ENCODE results near the gene SCAMP4.
"Not testable (repeated sequence)": the region's sequence is repeated elsewhere in the genome, so short reads cannot be mapped to it uniquely, and the experiment has no call there.

SCAMP4 gene

GRCh38 chr19:1880611-1881392 lies 24.4 kb upstream of the SCAMP4 start:
- no peak overlapping the region for H3K27ac ChIP-seq (ENCODE audit: low read depth, low read length)
- H3K27me3 ChIP-seq (ENCODE audit: low read length) = no peaks in the 10 kb centered on the region
- no peak overlapping the region for H3K9ac ChIP-seq (ENCODE audit: low read length)
- H3K9me3 ChIP-seq (ENCODE audit: insufficient read depth, low read length) = no peaks in the 10 kb centered on the region
- peaks cover 7% of the 10 kb centered on the region; the same call in 1 of the 2 replicates for H4K20me1 ChIP-seq (ENCODE audit: low read depth, low read length)
- H3K4me3 ChIP-seq (ENCODE audit: insufficient read depth, low read length, poor library complexity, severe bottlenecking) = no peak overlapping the region
- H3F3A ChIP-seq (ENCODE audit: insufficient read depth) = no peaks in the 10 kb centered on the region
- no peaks in the 10 kb centered on the region for H3K9me2 ChIP-seq (replicated peaks; ENCODE audit: insufficient read depth, low read length)
- no peak overlapping the region for H2AFZ ChIP-seq (ENCODE audit: low read depth, low read length, severe bottlenecking)
- H3K36me3 ChIP-seq (ENCODE audit: low read length) = no peaks in the 10 kb centered on the region
- TF ChIP-seq CTCF (IDR thresholded peaks at IDR 0.05; ENCODE audit: insufficient read depth, low read length, poor library complexity, severe bottlenecking) = no peak
- TF ChIP-seq EZH2phosphoT487 (conservative IDR thresholded peaks at IDR 0.05; ENCODE audit: low read length) = no peak
- no peak overlapping the region for H3K4me2 ChIP-seq (ENCODE audit: low read depth, low read length, poor library complexity, severe bottlenecking)
- H3K79me2 ChIP-seq (ENCODE audit: insufficient read depth, low read length) = peaks cover 20% of the 10 kb centered on the region

- not testable (repeated sequence) for H3K4me2 ChIP-seq (ENCODE audit: low read depth, low read length, poor library complexity, severe bottlenecking); H3K27me3 ChIP-seq (ENCODE audit: low read length); H2AFZ ChIP-seq (ENCODE audit: low read depth, low read length, severe bottlenecking); H3K36me3 ChIP-seq (ENCODE audit: low read length); H3K4me3 ChIP-seq (ENCODE audit: insufficient read depth, low read length, poor library complexity, severe bottlenecking); H3K27ac ChIP-seq (ENCODE audit: low read depth, low read length); H3K9me3 ChIP-seq (ENCODE audit: insufficient read depth, low read length); H3K9ac ChIP-seq (ENCODE audit: low read length); H4K20me1 ChIP-seq (ENCODE audit: low read depth, low read length); H3F3A ChIP-seq (ENCODE audit: insufficient read depth); H3K9me2 ChIP-seq (replicated peaks; ENCODE audit: insufficient read depth, low read length)
- peaks cover 19% of the 10 kb centered on the region for H3K79me2 ChIP-seq (ENCODE audit: insufficient read depth, low read length)
Observed at GRCh38 chr19:1881393-1882088, 23.7 kb upstream of the SCAMP4 start.

- Histone ChIP-seq H3F3A (ENCODE audit: insufficient read depth) (peaks cover 3% of the 10 kb centered on the region; the same call in 1 of the 2 replicates), H3K79me2 (ENCODE audit: insufficient read depth, low read length) (peaks cover 19% of the 10 kb centered on the region), H3K27me3 (ENCODE audit: low read length) (no peaks in the 10 kb centered on the region), H3K9me3 (ENCODE audit: insufficient read depth, low read length) (no peaks in the 10 kb centered on the region), H3K9ac (ENCODE audit: low read length) (no peak overlapping the region), H3K36me3 (ENCODE audit: low read length) (no peaks in the 10 kb centered on the region), H3K27ac (ENCODE audit: low read depth, low read length) (no peak overlapping the region), H2AFZ (ENCODE audit: low read depth, low read length, severe bottlenecking) (no peak overlapping the region), H4K20me1 (ENCODE audit: low read depth, low read length) (peaks cover 7% of the 10 kb centered on the region; the same call in 1 of the 2 replicates), H3K4me3 (ENCODE audit: insufficient read depth, low read length, poor library complexity, severe bottlenecking) (no peak overlapping the region), H3K9me2 (replicated peaks; ENCODE audit: insufficient read depth, low read length) (no peaks in the 10 kb centered on the region), H3K4me2 (ENCODE audit: low read depth, low read length, poor library complexity, severe bottlenecking) (no peak overlapping the region)
- TF ChIP-seq CTCF (IDR thresholded peaks at IDR 0.05; ENCODE audit: insufficient read depth, low read length, poor library complexity, severe bottlenecking) (no peak), EZH2phosphoT487 (conservative IDR thresholded peaks at IDR 0.05; ENCODE audit: low read length) (no peak)
Observed at GRCh38 chr19:1882089-1882785, 23.0 kb upstream of the SCAMP4 start.

Measured in SU-DHL-6 (cell line).